Adrenal gland (tissue), 5 donors: ENCODE measurements around the gene RYR2.

ENCODE experiments used
- CTCF ChIP-seq, 6 experiments: fragments of 450-650 bp in 4 of 6; fragments of 200-600 bp in 2 of 6; sonication (generic) in 1 of 6; IDR thresholded peaks; 1 replicate in 5 of 6; 2 replicates in 1 of 6; pipeline versions ENCODE4 v1.5.1 to v1.8.0; 2016 to 2021; ENCODE audit warnings: antibody characterized with exemption in 6 of 6, mild to moderate bottlenecking in 2 of 6, moderate library complexity in 1 of 6
- POLR2A ChIP-seq, 2 donors: fragments of 450-650 bp; IDR thresholded peaks; one replicate each; pipeline ENCODE4 v1.6.1; 2017; ENCODE audit warnings: antibody characterized with exemption in 2 of 2, mild to moderate bottlenecking in 2 of 2, moderate library complexity in 1 of 2
- donor health status: DM: no; HTN: no; CAD: no.

- TF ChIP-seq CTCF (IDR thresholded peaks at IDR 0.05) (no peak), POLR2A (IDR thresholded peaks at IDR 0.05) (no peak)
Observed at GRCh38 chr1:237671935-237672334, 630.0 kb downstream of the RYR2 start.
